Testis (tissue), 3 donors: ENCODE measurements around the gene APC2. TPM values are rescaled to one million over a fixed set of nuclear protein-coding genes. Genes with fewer than 3 reads are reported as not detected.
"Not testable (repeated sequence)": the region's sequence is repeated elsewhere in the genome, so short reads cannot be mapped to it uniquely, and the experiment has no call there.

Experiments
- DNase-seq: peaks from one replicate; pipeline ENCODE4 v3.0.0-alpha.2; 2019
- H3K27ac ChIP-seq, 2 donors: fragments of 200-600 bp; sonication (generic); one replicate each; pipeline ENCODE4 v1.5.1; 2019
- H3K27me3 ChIP-seq: fragments of 200-600 bp; sonication (generic); one replicate; pipeline ENCODE4 v1.5.1; 2019
- H3K36me3 ChIP-seq: fragments of 200-600 bp; sonication (generic); one replicate; pipeline ENCODE4 v1.5.1; 2017; ENCODE audit warnings: low read depth; ENCODE audit errors: missing control alignments
- H3K4me1 ChIP-seq: fragments of 200-600 bp; sonication (generic); one replicate; pipeline ENCODE4 v1.5.1; 2019
- H3K4me3 ChIP-seq, 2 donors: fragments of 200-600 bp; sonication (generic); one replicate each; pipeline ENCODE4 v1.5.1; 2017 to 2019
- H3K9me3 ChIP-seq: fragments of 200-600 bp; sonication (generic); one replicate; pipeline ENCODE4 v1.5.1; 2017
- POLR2A ChIP-seq: fragments of 450-650 bp; IDR thresholded peaks from one replicate; pipeline ENCODE4 v1.6.1; 2017; ENCODE audit warnings: antibody characterized with exemption, mild to moderate bottlenecking, moderate library complexity
- WGBS, 2 donors: methylation state at CpG; one replicate each; pipeline ENCODE4 v1.1.5; 2018; 5-methylcytosine and 5-hydroxymethylcytosine counted together
- intact Hi-C: fragments of 100-400 bp; cut with DNase I; formaldehyde crosslinking; loops from one replicate; pipeline ENCODE4 v1.15.1; 2023; ENCODE audit warnings: low total_unique reads
- polyA plus RNA-seq: library from polyadenylated mRNA; stranded (reverse); fragments of 350-450 nt; fragmentation: Illumina TruSeq; extraction: RNeasy Lipid Tissue Mini Kit (QIAGEN cat#74804); gene quantifications from one replicate; pipeline ENCODE4 v1.2.3, GENCODE V29; 2014; ENCODE audit warnings: low read depth, low replicate concordance; ENCODE audit not compliant: insufficient read depth
- total RNA-seq, 2 donors: library from RNA; depleted of rRNA; stranded (reverse); fragments of >200 nt; gene quantifications; one replicate each; pipeline ENCODE4 v1.2.3, GENCODE V29; 2016
- TF ChIP-seq, protein P1 (sequence below), 3 experiments: fragments of 450-650 bp in 2 of 3; fragments of 200-600 bp in 1 of 3; sonication (generic) in 1 of 3; IDR thresholded peaks; one replicate each; pipeline ENCODE4 v1.5.1; 2016 to 2019; ENCODE audit warnings: antibody characterized with exemption in 3 of 3, mild to moderate bottlenecking in 2 of 3, moderate library complexity in 1 of 3

The APC2 gene
- total and polyA plus RNA-seq, 3 donors from 2014 or later, result 2.8 to 5.9 (median 4.6) TPM

GRCh38 chr19:1417681-1418495, 32.0 kb upstream of the APC2 start:
- Histone ChIP-seq H3K36me3 (no peaks in the 10 kb centered on the region), H3K27ac (peak overlapping the region; percentile 41 to 59), H3K4me1 (peaks cover 54% of the 10 kb centered on the region), H3K27me3 (no peaks in the 10 kb centered on the region), H3K4me3 (no peak overlapping the region), H3K9me3 (no peaks in the 10 kb centered on the region)
- WGBS, 2 donors, result 54 to 72% methylated on average over 28 to 30 of the region's 30 CpGs
- intact Hi-C loops, result no loop called here
- TF ChIP-seq, protein P1, sequence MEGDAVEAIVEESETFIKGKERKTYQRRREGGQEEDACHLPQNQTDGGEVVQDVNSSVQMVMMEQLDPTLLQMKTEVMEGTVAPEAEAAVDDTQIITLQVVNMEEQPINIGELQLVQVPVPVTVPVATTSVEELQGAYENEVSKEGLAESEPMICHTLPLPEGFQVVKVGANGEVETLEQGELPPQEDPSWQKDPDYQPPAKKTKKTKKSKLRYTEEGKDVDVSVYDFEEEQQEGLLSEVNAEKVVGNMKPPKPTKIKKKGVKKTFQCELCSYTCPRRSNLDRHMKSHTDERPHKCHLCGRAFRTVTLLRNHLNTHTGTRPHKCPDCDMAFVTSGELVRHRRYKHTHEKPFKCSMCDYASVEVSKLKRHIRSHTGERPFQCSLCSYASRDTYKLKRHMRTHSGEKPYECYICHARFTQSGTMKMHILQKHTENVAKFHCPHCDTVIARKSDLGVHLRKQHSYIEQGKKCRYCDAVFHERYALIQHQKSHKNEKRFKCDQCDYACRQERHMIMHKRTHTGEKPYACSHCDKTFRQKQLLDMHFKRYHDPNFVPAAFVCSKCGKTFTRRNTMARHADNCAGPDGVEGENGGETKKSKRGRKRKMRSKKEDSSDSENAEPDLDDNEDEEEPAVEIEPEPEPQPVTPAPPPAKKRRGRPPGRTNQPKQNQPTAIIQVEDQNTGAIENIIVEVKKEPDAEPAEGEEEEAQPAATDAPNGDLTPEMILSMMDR (IDR thresholded peaks at IDR 0.05), result no peak
- no peak for TF ChIP-seq POLR2A
- DNase-seq, result peak; percentile 71

GRCh38 chr19:1418496-1418775, 31.5 kb upstream of the APC2 start:
- Histone ChIP-seq H3K9me3 (no peaks in the 10 kb centered on the region), H3K27me3 (no peaks in the 10 kb centered on the region), H3K27ac (peak overlapping the region; percentile 41 to 59), H3K4me3 (no peak overlapping the region), H3K36me3 (no peaks in the 10 kb centered on the region), H3K4me1 (peaks cover 49% of the 10 kb centered on the region)
- no peak for DNase-seq
- intact Hi-C loops, result no loop called here
- no peak for TF ChIP-seq POLR2A
- TF ChIP-seq, protein P1 (IDR thresholded peaks at IDR 0.05), result no peak
- WGBS, 2 donors, result 66 to 84% methylated on average over 13 of the region's 13 CpGs

DNA sequence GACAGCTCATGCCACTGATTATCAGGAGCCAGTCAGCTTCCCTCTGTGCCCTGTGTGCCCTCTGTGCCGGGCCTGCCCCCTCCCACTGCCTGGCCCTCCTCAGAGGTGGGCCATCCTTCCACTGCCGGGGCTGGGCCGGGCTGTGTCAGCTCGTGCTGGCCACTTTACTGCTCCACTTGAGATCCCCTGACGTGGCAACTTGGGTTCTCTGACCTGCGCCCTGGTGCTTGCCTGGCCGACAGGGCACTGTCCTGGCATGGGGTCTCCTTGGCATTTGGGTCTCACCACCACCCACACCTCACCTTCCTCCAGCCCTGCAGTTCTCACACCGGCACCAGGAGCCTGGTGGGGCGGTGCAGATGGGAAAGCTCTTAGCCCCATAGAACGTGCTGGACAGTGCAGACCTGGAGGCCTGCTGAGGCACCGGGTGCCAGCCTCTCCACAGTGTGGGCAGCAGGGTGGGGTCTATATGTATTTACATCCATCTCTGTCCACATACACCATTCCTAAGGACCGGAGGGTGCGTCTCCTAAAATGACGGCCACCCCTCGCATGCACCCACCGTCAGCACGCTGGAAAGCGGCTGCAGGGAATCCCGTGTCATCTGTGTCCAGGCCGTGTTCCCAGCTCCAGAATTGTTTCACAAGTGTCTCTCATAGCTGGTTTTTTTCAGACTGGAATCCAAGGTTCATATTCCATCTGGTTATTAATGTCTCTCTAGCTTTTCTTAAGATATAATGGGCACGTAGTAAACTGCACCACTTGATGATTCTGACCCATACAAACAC, 30.8 kb upstream of the APC2 start:
- Histone ChIP-seq H3K36me3 (no peaks in the 10 kb centered on the region), H3K27me3 (no peaks in the 10 kb centered on the region), H3K4me3 (no peak overlapping the region), H3K4me1 (peaks cover 48% of the 10 kb centered on the region), H3K27ac (no peak overlapping the region), H3K9me3 (no peaks in the 10 kb centered on the region)
- 85 to 87% methylated on average over 21 of the region's 21 CpGs for WGBS, 2 donors
- no peak for TF ChIP-seq POLR2A
- TF ChIP-seq, protein P1 (IDR thresholded peaks at IDR 0.05), result no peak
- intact Hi-C loops, result no loop called here
- no peak for DNase-seq

GRCh38 chr19:1420085-1420484, 29.8 kb upstream of the APC2 start:
- 93 to 95% methylated on average over 9 to 28 of the region's 43 CpGs for WGBS, 2 donors
- peaks cover 41% of the 10 kb centered on the region for H3K4me1 ChIP-seq
- intact Hi-C loops, H3K4me3 ChIP-seq, H3K9me3 ChIP-seq, H3K27ac ChIP-seq, DNase-seq, H3K36me3 ChIP-seq, H3K27me3 ChIP-seq: not testable (repeated sequence)

GRCh38 chr19:1420590-1420989, 29.3 kb upstream of the APC2 start:
- 92 to 94% methylated on average over 15 of the region's 15 CpGs for WGBS, 2 donors
- TF ChIP-seq, protein P1 (IDR thresholded peaks at IDR 0.05), result no peak
- TF ChIP-seq POLR2A, result no peak
- Histone ChIP-seq H3K9me3 (no peaks in the 10 kb centered on the region), H3K27ac (no peak overlapping the region), H3K27me3 (no peaks in the 10 kb centered on the region), H3K4me1 (peaks cover 36% of the 10 kb centered on the region), H3K4me3 (no peak overlapping the region), H3K36me3 (no peaks in the 10 kb centered on the region)
- intact Hi-C loops, result no loop called here
- DNase-seq, result no peak
